ENCODE data around the gene AHNAK. TPM values are rescaled to one million over a fixed set of nuclear protein-coding genes. Genes with fewer than 3 reads are reported as not detected.

AHNAK gene
- total and polyA plus RNA-seq, 2 donors (not counting 3 experiments of a cell fraction or from before 2014, with no cell fraction given), result 35.2 to 436 TPM

GRCh38 chr11:62502030-62502730 is 44.4 kb downstream of the AHNAK start:
- no peak overlapping the region for H3K4me2 ChIP-seq (ENCODE audit: insufficient read depth, low read length)
- TF ChIP-seq EZH2 (IDR thresholded peaks at IDR 0.05; ENCODE audit: borderline replicate concordance, low read depth, low read length, severe bottlenecking), result no peak
- CTCF ChIA-PET, result interaction anchor here (1.4 to 1.6 kb wide), 2 partner anchors 41 to 77 kb away, joined by 5 to 11 read pairs; no protein-coding TSS in a partner anchor
- DNase-seq (ENCODE audit: low read depth, low spot score) (peak; percentile 12), FAIRE-seq (no peak)
- H3K9me3 ChIP-seq (replicated peaks; ENCODE audit: control insufficient read depth, insufficient read depth, low read length), result no peaks in the 10 kb centered on the region
- H2AFZ ChIP-seq (ENCODE audit: low read depth, low read length), result peak overlapping the region; percentile 8
- H3K27me3 ChIP-seq (ENCODE audit: control insufficient read depth in 2 of 2, insufficient read depth in 2 of 2, low read length in 2 of 2), result no peaks in the 10 kb centered on the region
- H3K27ac ChIP-seq (ENCODE audit: insufficient read depth, low read depth, low read length), result no peak overlapping the region
- dilution Hi-C loops (cut with MboI; ENCODE audit: extremely low pct_ligation_motif_present, low sequenced_read_pairs) (no loop called here), intact Hi-C loops (cut with micrococcal nuclease) (no loop called here)
- no peak overlapping the region for H3K4me3 ChIP-seq (replicated peaks in 1 of 3; ENCODE audit: insufficient read depth in 1 of 3, low read depth in 1 of 3, low read length in 3 of 3)
- no peaks in the 10 kb centered on the region for H4K20me1 ChIP-seq (replicated peaks; ENCODE audit: control insufficient read depth, extremely low read depth, insufficient read depth, low read length)
- no TSS peak for BruUV-seq (replicated peaks)
- H3K9me1 ChIP-seq (replicated peaks; ENCODE audit: control insufficient read depth, extremely low read depth, insufficient read depth, low read length), result no peaks in the 10 kb centered on the region
- peaks cover 25% of the 10 kb centered on the region for H3K4me1 ChIP-seq (ENCODE audit: control insufficient read depth, extremely low read depth, insufficient read depth, low read length)
- POLR2A ChIA-PET, result no interaction called here
- no peak overlapping the region for H3K9ac ChIP-seq (replicated peaks; ENCODE audit: extremely low read depth, insufficient read depth, low read length)
- H3K36me3 ChIP-seq (ENCODE audit: control insufficient read depth in 2 of 2, extremely low read depth in 1 of 2, insufficient read depth in 2 of 2, low read length in 2 of 2), result no peaks in the 10 kb centered on the region
- no peaks in the 10 kb centered on the region for H3K79me2 ChIP-seq (ENCODE audit: control insufficient read depth, insufficient read depth, low read length)

- CTCF ChIA-PET, result interaction anchor here (1.4 to 1.6 kb wide), 2 partner anchors 41 to 59 kb away, joined by 4 to 11 read pairs; no protein-coding TSS in a partner anchor
- BruUV-seq (replicated peaks), result no TSS peak
- Histone ChIP-seq H3K9me1 (replicated peaks; ENCODE audit: control insufficient read depth, extremely low read depth, insufficient read depth, low read length) (no peaks in the 10 kb centered on the region), H3K9me3 (replicated peaks; ENCODE audit: control insufficient read depth, insufficient read depth, low read length) (no peaks in the 10 kb centered on the region), H3K27ac (ENCODE audit: insufficient read depth, low read depth, low read length) (no peak overlapping the region), H3K79me2 (ENCODE audit: control insufficient read depth, insufficient read depth, low read length) (no peaks in the 10 kb centered on the region), H3K4me2 (ENCODE audit: insufficient read depth, low read length) (no peak overlapping the region), H3K4me3 (replicated peaks in 1 of 3; ENCODE audit: insufficient read depth in 1 of 3, low read depth in 1 of 3, low read length in 3 of 3) (no peak overlapping the region), H3K9ac (replicated peaks; ENCODE audit: extremely low read depth, insufficient read depth, low read length) (no peak overlapping the region), H3K4me1 (ENCODE audit: control insufficient read depth, extremely low read depth, insufficient read depth, low read length) (peaks cover 29% of the 10 kb centered on the region), H3K27me3 (ENCODE audit: control insufficient read depth in 2 of 2, insufficient read depth in 2 of 2, low read length in 2 of 2) (no peaks in the 10 kb centered on the region), H2AFZ (ENCODE audit: low read depth, low read length) (peak overlapping the region; percentile 8), H4K20me1 (replicated peaks; ENCODE audit: control insufficient read depth, extremely low read depth, insufficient read depth, low read length) (no peaks in the 10 kb centered on the region), H3K36me3 (ENCODE audit: control insufficient read depth in 2 of 2, extremely low read depth in 1 of 2, insufficient read depth in 2 of 2, low read length in 2 of 2) (no peaks in the 10 kb centered on the region)
- POLR2A ChIA-PET, result no interaction called here
- intact Hi-C loops (cut with micrococcal nuclease) (no loop called here), dilution Hi-C loops (cut with MboI; ENCODE audit: extremely low pct_ligation_motif_present, low sequenced_read_pairs) (no loop called here)
- FAIRE-seq (peak; percentile 35), DNase-seq (ENCODE audit: low read depth, low spot score) (peak; percentile 44)
- no peak for TF ChIP-seq JUN (IDR thresholded peaks at IDR 0.05; ENCODE audit: borderline replicate concordance, insufficient read depth, insufficient read length, low read depth)
- TF ChIP-seq FOS (IDR thresholded peaks at IDR 0.05; ENCODE audit: borderline replicate concordance, insufficient read depth, low read length), result no peak
- TF ChIP-seq CTCF (IDR thresholded peaks at IDR 0.05; ENCODE audit: extremely low read depth in 1 of 2, insufficient read depth in 1 of 2, low read depth in 1 of 2, low read length in 2 of 2), result no peak
- TF ChIP-seq GATA2 (IDR thresholded peaks at IDR 0.05; ENCODE audit: insufficient read depth, insufficient read length, low read depth, low read length), result no peak
- no peak for TF ChIP-seq POLR2AphosphoS5 (IDR thresholded peaks at IDR 0.05; ENCODE audit: insufficient read depth, low read depth, low read length)
- TF ChIP-seq MYC (IDR thresholded peaks at IDR 0.05; ENCODE audit: low read depth, low read length), result no peak
- TF ChIP-seq, protein P1, sequence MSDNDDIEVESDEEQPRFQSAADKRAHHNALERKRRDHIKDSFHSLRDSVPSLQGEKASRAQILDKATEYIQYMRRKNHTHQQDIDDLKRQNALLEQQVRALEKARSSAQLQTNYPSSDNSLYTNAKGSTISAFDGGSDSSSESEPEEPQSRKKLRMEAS (IDR thresholded peaks at IDR 0.05; ENCODE audit: insufficient read depth, insufficient read length), result no peak
- no peak for TF ChIP-seq EZH2 (IDR thresholded peaks at IDR 0.05; ENCODE audit: borderline replicate concordance, low read depth, low read length, severe bottlenecking)
- TF ChIP-seq POLR2A (IDR thresholded peaks at IDR 0.05; ENCODE audit: low read depth, low read length), result no peak
Observed at GRCh38 chr11:62501432-62501891, 45.1 kb downstream of the AHNAK start.
